ENCODE data around the gene RANBP17. TPM values are rescaled to one million over a fixed set of nuclear protein-coding genes. Genes with fewer than 3 reads are reported as not detected.

RANBP17 gene
- total and polyA plus RNA-seq, 2 donors (not counting 1 experiment from before 2014, with no cell fraction given) = not detected

GRCh38 chr5:171236651-171237050 is 374.8 kb downstream of the RANBP17 start:
- Histone ChIP-seq H3K4me2 (replicated peaks; ENCODE audit: low read depth, low read length, poor library complexity, severe bottlenecking) (no peak overlapping the region), H3K9ac (ENCODE audit: low read length) (no peak overlapping the region), H3K9me3 (ENCODE audit: control extremely low read depth in 1 of 3, control insufficient read depth in 2 of 3, insufficient read depth in 1 of 3, low read length in 2 of 3) (no peaks in the 10 kb centered on the region), H3K4me3 (ENCODE audit: control extremely low read depth in 1 of 5, extremely low read depth in 1 of 5, insufficient read depth in 1 of 5, low read depth in 2 of 5, low read length in 4 of 5) (no peak overlapping the region), H3K79me2 (ENCODE audit: control insufficient read depth, insufficient read depth, low read length) (no peaks in the 10 kb centered on the region), H3K27ac (ENCODE audit: low read length in 2 of 2) (no peak overlapping the region), H4K20me1 (ENCODE audit: control insufficient read depth, insufficient read depth, low read length, poor library complexity, severe bottlenecking) (no peaks in the 10 kb centered on the region), H2AFZ (ENCODE audit: insufficient read depth, low read depth, low read length, poor library complexity, severe bottlenecking) (no peak overlapping the region), H3K36me3 (replicated peaks in 1 of 2; ENCODE audit: control extremely low read depth in 1 of 2, control insufficient read depth in 1 of 2, extremely low read depth in 1 of 2, insufficient read depth in 2 of 2, low read length in 1 of 2) (no peaks in the 10 kb centered on the region), H3K27me3 (replicated peaks in 1 of 4; ENCODE audit: control extremely low read depth in 1 of 4, control insufficient read depth in 3 of 4, insufficient read depth in 4 of 4, low read length in 3 of 4) (no peaks in the 10 kb centered on the region), H3K4me1 (ENCODE audit: control insufficient read depth in 2 of 2, insufficient read depth in 2 of 2, low read length in 2 of 2) (no peaks in the 10 kb centered on the region)
- Mint-ChIP-seq H3K27me3 (peaks cover 14% of the 10 kb centered on the region), H3K4me3 (no peak overlapping the region), H3K27ac (no peak overlapping the region), H3K9me3 (ENCODE audit: insufficient read depth) (no peaks in the 10 kb centered on the region), H3K4me1 (no peaks in the 10 kb centered on the region)
- no peak for ATAC-seq (ENCODE audit: low read depth)
- intact Hi-C loops (cut with micrococcal nuclease) = no loop called here
- ChIA-PET CTCF (no interaction called here), POLR2A (no interaction called here)
- no peak for DNase-seq
- no CpG with 5 or more reads among the region's 1 CpG for WGBS (ENCODE audit: insufficient coverage)
- TF ChIP-seq EZH2 (IDR thresholded peaks at IDR 0.05; ENCODE audit: borderline replicate concordance, insufficient read depth, low read depth, low read length, poor library complexity, severe bottlenecking) = no peak
- TF ChIP-seq, protein P1, sequence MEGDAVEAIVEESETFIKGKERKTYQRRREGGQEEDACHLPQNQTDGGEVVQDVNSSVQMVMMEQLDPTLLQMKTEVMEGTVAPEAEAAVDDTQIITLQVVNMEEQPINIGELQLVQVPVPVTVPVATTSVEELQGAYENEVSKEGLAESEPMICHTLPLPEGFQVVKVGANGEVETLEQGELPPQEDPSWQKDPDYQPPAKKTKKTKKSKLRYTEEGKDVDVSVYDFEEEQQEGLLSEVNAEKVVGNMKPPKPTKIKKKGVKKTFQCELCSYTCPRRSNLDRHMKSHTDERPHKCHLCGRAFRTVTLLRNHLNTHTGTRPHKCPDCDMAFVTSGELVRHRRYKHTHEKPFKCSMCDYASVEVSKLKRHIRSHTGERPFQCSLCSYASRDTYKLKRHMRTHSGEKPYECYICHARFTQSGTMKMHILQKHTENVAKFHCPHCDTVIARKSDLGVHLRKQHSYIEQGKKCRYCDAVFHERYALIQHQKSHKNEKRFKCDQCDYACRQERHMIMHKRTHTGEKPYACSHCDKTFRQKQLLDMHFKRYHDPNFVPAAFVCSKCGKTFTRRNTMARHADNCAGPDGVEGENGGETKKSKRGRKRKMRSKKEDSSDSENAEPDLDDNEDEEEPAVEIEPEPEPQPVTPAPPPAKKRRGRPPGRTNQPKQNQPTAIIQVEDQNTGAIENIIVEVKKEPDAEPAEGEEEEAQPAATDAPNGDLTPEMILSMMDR (IDR thresholded peaks at IDR 0.05) = no peak

DNA sequence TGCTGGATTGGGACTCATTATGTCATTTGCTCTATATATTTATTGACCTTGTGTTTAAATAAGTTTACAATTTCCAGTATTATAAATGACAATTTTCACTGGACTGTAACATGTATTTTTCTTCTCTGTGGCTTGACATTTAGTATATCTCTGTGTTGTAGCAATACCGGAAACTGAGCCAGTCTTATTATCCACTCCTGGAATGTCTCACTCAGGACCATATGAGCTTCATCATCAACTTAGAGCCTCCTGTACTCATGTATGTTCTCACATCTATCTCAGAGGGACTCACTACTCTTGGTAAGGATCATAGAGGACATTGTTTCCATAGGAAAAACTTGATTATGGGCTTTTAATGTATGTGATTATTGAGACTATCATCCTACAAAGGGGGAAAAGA is 380.7 kb downstream of the RANBP17 start:
- H3K4me2 ChIP-seq (replicated peaks; ENCODE audit: low read depth, low read length, poor library complexity, severe bottlenecking) = no peak overlapping the region
- H2AFZ ChIP-seq (ENCODE audit: insufficient read depth, low read depth, low read length, poor library complexity, severe bottlenecking) = no peak overlapping the region
- no peaks in the 10 kb centered on the region for H3K79me2 ChIP-seq (ENCODE audit: control insufficient read depth, insufficient read depth, low read length)
- Mint-ChIP-seq H3K4me3 (no peak overlapping the region), H3K27ac (no peak overlapping the region), H3K27me3 (peaks cover 7% of the 10 kb centered on the region), H3K4me1 (no peaks in the 10 kb centered on the region), H3K9me3 (ENCODE audit: insufficient read depth) (no peaks in the 10 kb centered on the region)
- ChIA-PET CTCF (no interaction called here), POLR2A (no interaction called here)
- H3K9me3 ChIP-seq (ENCODE audit: control extremely low read depth in 1 of 3, control insufficient read depth in 2 of 3, insufficient read depth in 1 of 3, low read length in 2 of 3) = no peaks in the 10 kb centered on the region
- H3K27me3 ChIP-seq (replicated peaks in 1 of 4; ENCODE audit: control extremely low read depth in 1 of 4, control insufficient read depth in 3 of 4, insufficient read depth in 4 of 4, low read length in 3 of 4) = no peaks in the 10 kb centered on the region
- DNase-seq (no peak), ATAC-seq (ENCODE audit: low read depth) (no peak)
- no peak for TF ChIP-seq EZH2 (IDR thresholded peaks at IDR 0.05; ENCODE audit: borderline replicate concordance, insufficient read depth, low read depth, low read length, poor library complexity, severe bottlenecking)
- TF ChIP-seq, protein P1 (IDR thresholded peaks at IDR 0.05) = no peak
- H3K4me3 ChIP-seq (ENCODE audit: control extremely low read depth in 1 of 5, extremely low read depth in 1 of 5, insufficient read depth in 1 of 5, low read depth in 2 of 5, low read length in 4 of 5) = no peak overlapping the region
- intact Hi-C loops (cut with micrococcal nuclease) = no loop called here
- H3K4me1 ChIP-seq (ENCODE audit: control insufficient read depth in 2 of 2, insufficient read depth in 2 of 2, low read length in 2 of 2) = no peaks in the 10 kb centered on the region
- no peak overlapping the region for H3K27ac ChIP-seq (ENCODE audit: low read length in 2 of 2)
- H3K36me3 ChIP-seq (replicated peaks in 1 of 2; ENCODE audit: control extremely low read depth in 1 of 2, control insufficient read depth in 1 of 2, extremely low read depth in 1 of 2, insufficient read depth in 2 of 2, low read length in 1 of 2) = no peaks in the 10 kb centered on the region
- no CpG with 5 or more reads among the region's 1 CpG for WGBS (ENCODE audit: insufficient coverage)
- no peak overlapping the region for H3K9ac ChIP-seq (ENCODE audit: low read length)
- H4K20me1 ChIP-seq (ENCODE audit: control insufficient read depth, insufficient read depth, low read length, poor library complexity, severe bottlenecking) = no peaks in the 10 kb centered on the region
